ENCODE data around the gene RPS4Y2.

RPS4Y2 gene

GRCh38 chrY:20787076-20787475 is 31.2 kb downstream of the RPS4Y2 start:
- Histone ChIP-seq H3K9ac (no peak overlapping the region), H3K4me2 (no peak overlapping the region), H3K4me3 (IDR thresholded peaks at IDR 0.05; ENCODE audit: insufficient read depth, low read depth, low read length) (no peak overlapping the region), H2AFZ (ENCODE audit: low read depth) (no peak overlapping the region), H3K79me2 (ENCODE audit: insufficient read depth, low read depth) (no peaks in the 10 kb centered on the region), H3K27me3 (ENCODE audit: insufficient read depth, low read depth) (no peaks in the 10 kb centered on the region), H3K4me1 (ENCODE audit: low read depth, poor library complexity, severe bottlenecking) (no peaks in the 10 kb centered on the region), H3K36me3 (ENCODE audit: insufficient read depth) (no peaks in the 10 kb centered on the region), H4K20me1 (ENCODE audit: insufficient read depth) (no peaks in the 10 kb centered on the region), H3K27ac (no peak overlapping the region)
- no peak for TF ChIP-seq CTCF (conservative IDR thresholded peaks at IDR 0.05; ENCODE audit: low read depth, low read length)

- Histone ChIP-seq H4K20me1 (ENCODE audit: insufficient read depth) (no peaks in the 10 kb centered on the region), H3K79me2 (ENCODE audit: insufficient read depth, low read depth) (no peaks in the 10 kb centered on the region), H3K36me3 (ENCODE audit: insufficient read depth) (no peaks in the 10 kb centered on the region), H3K27me3 (ENCODE audit: insufficient read depth, low read depth) (no peaks in the 10 kb centered on the region), H3K4me2 (no peak overlapping the region), H3K4me3 (IDR thresholded peaks at IDR 0.05; ENCODE audit: insufficient read depth, low read depth, low read length) (no peak overlapping the region), H3K27ac (no peak overlapping the region), H3K9ac (no peak overlapping the region), H3K4me1 (ENCODE audit: low read depth, poor library complexity, severe bottlenecking) (no peaks in the 10 kb centered on the region), H2AFZ (ENCODE audit: low read depth) (no peak overlapping the region)
- no peak for TF ChIP-seq CTCF (conservative IDR thresholded peaks at IDR 0.05; ENCODE audit: low read depth, low read length)
Observed at GRCh38 chrY:20798351-20799049, 42.6 kb downstream of the RPS4Y2 start.

GRCh38 chrY:20802659-20803058 is 46.8 kb downstream of the RPS4Y2 start:
- H3K27me3 ChIP-seq (ENCODE audit: insufficient read depth, low read depth), result no peaks in the 10 kb centered on the region
- no peaks in the 10 kb centered on the region for H3K36me3 ChIP-seq (ENCODE audit: insufficient read depth)
- H4K20me1 ChIP-seq (ENCODE audit: insufficient read depth), result no peaks in the 10 kb centered on the region
- no peak overlapping the region for H3K9ac ChIP-seq
- no peak for TF ChIP-seq CTCF (conservative IDR thresholded peaks at IDR 0.05; ENCODE audit: low read depth, low read length)
- H3K4me2 ChIP-seq, result no peak overlapping the region
- H3K4me1 ChIP-seq (ENCODE audit: low read depth, poor library complexity, severe bottlenecking), result no peaks in the 10 kb centered on the region
- no peaks in the 10 kb centered on the region for H3K79me2 ChIP-seq (ENCODE audit: insufficient read depth, low read depth)
- no peak overlapping the region for H2AFZ ChIP-seq (ENCODE audit: low read depth)
- H3K4me3 ChIP-seq (IDR thresholded peaks at IDR 0.05; ENCODE audit: insufficient read depth, low read depth, low read length), result no peak overlapping the region
- no peak overlapping the region for H3K27ac ChIP-seq

- TF ChIP-seq CTCF (conservative IDR thresholded peaks at IDR 0.05; ENCODE audit: low read depth, low read length), result no peak
- H3K4me3 ChIP-seq (IDR thresholded peaks at IDR 0.05; ENCODE audit: insufficient read depth, low read depth, low read length), result no peak overlapping the region
- no peak overlapping the region for H2AFZ ChIP-seq (ENCODE audit: low read depth)
- no peak overlapping the region for H3K4me2 ChIP-seq
- no peaks in the 10 kb centered on the region for H3K79me2 ChIP-seq (ENCODE audit: insufficient read depth, low read depth)
- H3K36me3 ChIP-seq (ENCODE audit: insufficient read depth), result no peaks in the 10 kb centered on the region
- no peak overlapping the region for H3K9ac ChIP-seq
- no peaks in the 10 kb centered on the region for H4K20me1 ChIP-seq (ENCODE audit: insufficient read depth)
- no peaks in the 10 kb centered on the region for H3K4me1 ChIP-seq (ENCODE audit: low read depth, poor library complexity, severe bottlenecking)
- no peaks in the 10 kb centered on the region for H3K27me3 ChIP-seq (ENCODE audit: insufficient read depth, low read depth)
- no peak overlapping the region for H3K27ac ChIP-seq
Observed at GRCh38 chrY:20806243-20806642, 50.3 kb downstream of the RPS4Y2 start.
